SKM-1 (cell line): ENCODE data around the gene UVRAG.
"Not testable (repeated sequence)": the region's sequence is repeated elsewhere in the genome, so short reads cannot be mapped to it uniquely, and the experiment has no call there.

ENCODE experiments used
- DNase-seq: peaks from one replicate; lab custom pipeline; 2025; ENCODE audit not compliant: unreplicated experiment; lab: John Stamatoyannopoulos, UW

The UVRAG gene

DNA sequence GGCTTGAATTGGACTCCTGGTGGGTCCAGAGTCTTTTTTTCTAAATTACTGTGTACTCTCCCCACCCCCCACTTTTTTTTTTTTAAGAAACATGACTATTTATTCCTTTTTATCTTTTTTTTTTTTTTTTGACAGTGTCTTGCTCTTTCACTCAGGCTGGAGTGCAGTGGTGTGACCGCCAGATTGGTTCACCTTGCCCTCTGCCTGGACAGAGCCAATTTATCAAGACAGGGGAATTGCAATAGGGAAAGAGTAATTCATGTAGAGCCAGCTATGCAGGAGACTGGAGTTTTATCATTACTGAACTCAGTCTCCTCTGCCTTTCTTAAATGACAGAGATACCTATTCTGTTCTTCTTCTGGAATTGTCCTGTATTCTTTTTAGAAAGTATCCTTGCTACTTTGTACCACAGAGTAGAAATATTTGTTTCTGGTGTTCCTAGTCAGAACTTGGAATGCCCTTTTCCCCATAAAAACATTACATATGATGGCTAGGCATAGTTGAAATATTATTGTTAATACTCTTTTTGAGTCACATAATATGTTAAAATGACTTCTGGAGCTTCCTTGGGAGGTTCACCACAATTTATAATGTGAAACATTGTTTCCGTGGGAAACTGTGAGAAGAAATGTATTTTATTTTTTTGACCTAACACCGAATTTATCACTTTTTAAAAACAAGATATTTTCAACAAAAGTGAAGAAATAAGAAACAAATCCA lies 95.6 kb downstream of the UVRAG start:
- no peak for DNase-seq

DNA sequence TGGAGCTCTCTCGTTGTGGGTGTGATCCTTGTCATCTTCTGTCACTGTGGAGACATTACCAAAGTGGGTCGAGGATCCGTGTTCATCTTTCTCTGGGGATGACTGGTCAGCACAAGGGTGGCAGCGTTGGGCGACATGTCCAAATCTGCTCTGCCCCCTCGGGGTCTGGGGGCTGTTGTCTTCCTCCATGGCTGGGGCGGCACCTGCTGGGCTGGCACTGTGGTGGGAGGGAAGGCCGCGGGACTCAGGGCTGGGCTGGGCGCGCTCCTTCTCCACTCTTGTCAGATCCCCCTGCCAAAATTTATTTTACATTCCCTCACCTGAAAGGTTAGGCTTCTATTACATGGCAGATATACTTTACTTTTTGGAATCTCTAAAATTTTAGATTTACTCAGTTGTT lies 96.4 kb downstream of the UVRAG start:
- DNase-seq, result no peak

DNA sequence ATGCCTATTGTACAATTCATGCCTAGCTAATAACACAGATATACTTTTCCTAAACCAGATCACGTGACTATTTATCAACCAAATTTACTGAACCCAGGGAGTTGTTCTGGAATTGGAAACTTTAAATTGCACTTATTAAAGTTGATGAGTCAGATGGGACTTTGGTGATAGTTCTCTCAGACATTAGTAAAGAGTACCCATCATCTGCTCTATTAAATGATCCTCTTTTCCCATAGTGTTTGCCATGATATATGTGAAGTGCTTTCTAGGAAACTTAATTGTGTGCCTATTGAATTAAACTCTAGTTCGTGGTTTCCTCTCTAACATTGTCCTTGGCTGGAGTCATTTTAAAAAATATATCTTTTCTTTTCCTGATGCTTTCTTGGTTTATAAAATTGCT lies 99.0 kb downstream of the UVRAG start:
- DNase-seq, result no peak

DNA sequence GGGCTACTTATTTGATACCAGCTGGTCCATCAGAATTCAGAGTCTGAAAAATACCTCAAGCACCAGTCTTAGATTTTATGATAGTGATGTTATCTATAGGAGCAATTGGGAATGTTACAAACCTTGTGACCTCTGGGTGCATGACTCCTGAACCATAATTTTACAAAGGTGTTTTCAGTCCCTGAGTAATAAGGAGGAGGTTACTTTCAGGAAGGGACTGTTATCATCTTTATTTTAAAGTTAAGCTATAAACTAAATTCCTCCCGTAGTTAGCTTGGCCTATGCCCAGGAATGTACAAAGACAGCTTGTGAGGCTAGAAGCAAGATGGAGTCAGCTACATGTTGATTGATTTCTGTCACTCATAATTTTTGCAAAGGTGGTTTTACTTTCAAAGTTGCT lies 101.9 kb downstream of the UVRAG start:
- DNase-seq, result no peak

DNA sequence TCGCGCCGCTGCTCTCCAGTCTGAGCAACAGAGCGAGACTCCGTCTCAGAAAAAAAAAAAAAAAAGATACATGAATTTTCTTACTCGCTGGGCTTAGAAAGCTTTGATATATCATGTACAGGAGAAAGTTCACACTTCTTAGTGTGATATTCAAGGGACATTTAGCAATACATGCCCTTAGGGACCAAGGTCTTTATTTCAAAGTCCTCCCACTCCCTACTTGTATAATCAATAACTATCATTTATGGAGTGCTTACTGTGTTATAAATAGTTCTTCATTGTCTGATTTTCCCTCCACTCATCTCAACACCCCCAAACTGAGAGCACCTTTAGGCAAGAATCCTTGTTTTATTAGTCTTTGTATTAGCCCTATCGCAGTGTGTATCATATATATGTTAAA lies 103.3 kb downstream of the UVRAG start:
- no peak for DNase-seq

DNA sequence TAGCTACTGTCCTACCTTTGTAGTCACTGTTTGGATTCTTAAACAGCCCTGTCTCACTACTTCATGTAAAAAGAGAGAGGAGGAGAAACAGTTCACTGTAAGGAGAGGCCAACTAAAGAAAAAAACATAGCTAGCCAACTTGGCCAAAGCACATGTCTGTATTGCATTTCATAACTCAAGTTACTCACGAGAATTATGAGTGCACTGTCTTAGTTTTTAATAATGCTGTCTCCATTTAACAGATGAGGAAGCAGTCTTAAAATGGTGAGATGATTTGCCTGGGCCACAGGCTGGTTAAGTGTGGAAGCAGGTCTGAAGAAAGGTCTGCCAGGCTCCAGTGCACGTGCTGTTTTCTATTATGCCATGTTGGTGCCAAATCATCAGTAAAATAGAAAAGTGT lies 104.5 kb downstream of the UVRAG start:
- DNase-seq, result no peak

DNA sequence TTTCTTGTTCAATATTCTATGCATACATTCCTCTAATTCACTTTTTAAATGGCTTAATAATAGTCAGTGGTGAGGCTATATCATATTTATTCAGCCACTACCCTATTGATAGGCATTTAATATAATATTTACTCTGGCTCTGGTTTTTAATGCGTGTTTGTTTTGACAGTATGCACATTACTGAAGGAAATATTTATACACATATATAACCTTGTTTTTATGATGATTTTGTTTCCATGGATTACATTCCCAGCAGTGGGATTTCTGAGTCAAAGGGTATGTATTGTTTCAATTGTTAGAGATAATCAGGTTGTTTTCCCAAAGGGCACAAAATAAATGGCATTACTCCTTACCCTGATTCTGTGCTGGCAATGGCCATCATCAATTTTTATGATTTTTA lies 105.8 kb downstream of the UVRAG start:
- no peak for DNase-seq

DNA sequence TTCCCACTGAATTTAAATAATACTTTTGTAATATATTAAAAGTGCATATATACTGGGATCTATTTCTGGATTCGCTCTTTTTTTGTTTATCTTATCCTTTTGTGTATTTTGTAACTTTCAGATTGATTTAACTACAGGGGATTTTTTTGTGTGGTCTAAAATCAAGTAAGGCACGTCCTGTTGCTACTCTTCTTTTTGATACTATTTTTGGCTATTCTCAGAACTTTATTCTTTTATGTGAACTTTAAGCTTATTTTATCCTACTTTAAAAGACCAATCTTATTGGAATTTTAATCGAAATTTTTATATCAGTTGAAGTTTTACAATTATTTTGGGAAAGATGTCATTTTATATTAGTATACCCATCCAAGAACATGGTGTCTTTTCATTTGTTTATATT lies 106.8 kb downstream of the UVRAG start:
- no peak for DNase-seq

DNA sequence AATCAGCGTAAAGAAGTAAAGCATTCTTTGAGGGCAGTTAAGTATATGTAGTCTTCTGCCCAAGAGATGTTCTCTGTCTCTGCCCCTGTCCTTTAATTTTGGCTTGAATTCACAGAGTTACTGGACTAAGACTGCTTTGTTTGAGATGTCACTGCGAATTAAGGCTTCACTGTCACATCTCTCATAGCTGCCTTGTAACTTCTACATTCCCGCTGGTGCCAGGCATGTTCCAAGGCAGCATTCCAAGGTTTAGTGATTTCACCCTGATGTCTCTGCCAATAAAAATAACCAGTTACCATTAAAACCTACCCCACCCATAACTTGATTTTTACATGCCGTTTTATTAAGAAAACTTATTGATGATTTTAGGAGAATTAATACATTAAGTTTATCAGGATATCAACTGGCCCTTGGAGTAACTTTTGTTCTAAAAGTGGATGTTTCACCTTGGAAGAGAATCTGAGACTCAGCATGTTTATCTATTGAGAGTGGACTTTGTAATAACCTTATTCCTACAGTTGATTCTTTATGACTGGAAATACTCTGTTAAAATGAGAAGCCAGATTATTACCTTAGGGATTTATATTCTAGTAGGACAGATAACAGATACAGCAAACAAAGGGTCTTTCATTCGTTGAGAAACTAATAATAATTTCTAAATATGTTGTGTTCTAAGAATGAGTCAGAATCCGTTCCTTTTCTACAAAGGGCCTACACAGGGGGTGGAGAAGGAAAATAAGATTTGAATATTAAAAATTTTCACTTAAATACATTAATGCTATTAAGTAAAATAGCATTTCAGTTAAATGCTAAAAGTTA lies 110.2 kb downstream of the UVRAG start:
- DNase-seq, result no peak

DNA sequence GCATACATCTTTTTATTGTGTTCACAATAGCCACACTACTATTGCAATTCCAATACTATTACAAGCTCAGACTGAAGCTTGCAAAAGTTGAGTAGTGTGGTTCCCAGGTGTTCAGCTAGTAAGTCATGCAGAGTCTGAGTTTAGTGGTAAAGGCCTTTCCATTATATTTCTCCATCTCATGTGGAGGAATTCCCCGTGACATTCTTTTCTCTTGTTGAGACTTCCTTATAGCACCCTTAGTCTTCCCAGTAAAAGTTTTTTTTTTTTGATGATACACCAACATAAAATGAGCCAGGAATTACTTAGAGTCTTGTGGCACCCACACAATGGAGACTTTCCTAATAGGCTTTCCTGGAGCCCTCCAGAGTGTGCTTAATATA lies 110.8 kb downstream of the UVRAG start:
- no peak for DNase-seq

DNA sequence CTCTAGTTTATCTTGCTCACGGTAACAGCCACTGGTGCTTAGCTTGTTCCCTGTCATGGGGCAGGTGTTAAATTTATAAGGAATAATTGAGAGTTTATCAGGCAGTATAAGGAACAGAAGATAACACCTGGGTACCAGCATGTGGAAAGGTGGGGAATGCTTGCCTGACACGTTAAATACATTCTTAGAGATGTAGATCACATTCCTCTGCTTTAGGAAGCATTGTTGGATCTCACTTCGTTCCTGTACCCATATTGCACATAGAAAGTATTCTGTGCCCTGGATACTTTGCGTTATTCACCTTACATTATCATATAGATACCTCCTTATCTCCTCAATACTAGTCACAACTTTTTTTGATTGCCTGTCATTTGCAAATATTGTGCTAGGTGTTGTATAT lies 114.7 kb downstream of the UVRAG start:
- no peak for DNase-seq

DNA sequence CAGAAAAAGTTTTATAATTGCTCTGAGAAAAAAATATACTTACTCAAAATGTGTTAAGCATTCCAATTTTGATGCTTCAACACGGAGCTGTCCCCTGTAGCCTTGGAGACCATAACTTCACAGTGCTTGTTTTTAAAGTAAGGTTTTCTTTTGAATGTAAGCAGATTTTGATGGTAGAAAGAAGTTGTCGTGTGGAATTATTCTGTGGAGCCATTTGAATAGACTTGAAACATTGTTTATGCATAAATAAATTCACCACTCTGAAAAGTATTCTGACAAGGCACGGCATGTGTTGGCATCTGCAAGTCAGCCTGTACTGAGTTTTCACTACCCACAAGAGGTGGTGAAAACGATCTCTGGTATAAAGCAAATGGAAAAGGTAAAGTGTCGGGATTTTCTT lies 115.5 kb downstream of the UVRAG start:
- no peak for DNase-seq

DNA sequence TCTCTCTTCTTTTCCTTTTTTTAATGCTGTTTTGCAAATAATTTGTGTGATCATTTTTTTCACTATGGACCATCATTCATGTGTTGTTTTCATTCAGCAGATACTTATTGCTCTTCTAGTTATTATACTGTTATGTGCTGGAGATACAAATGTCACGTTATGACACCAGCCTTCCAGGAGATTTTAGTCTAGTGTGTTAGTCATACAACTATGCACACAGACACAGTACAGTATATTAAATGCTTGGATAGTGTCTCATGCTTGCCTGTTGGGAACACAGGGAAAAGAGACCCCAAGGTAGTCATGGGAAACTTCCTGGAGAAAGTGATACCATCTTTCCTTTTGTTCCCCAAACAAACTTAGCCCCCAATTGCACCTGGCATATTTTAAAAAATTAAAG lies 116.1 kb downstream of the UVRAG start:
- DNase-seq, result no peak

DNA sequence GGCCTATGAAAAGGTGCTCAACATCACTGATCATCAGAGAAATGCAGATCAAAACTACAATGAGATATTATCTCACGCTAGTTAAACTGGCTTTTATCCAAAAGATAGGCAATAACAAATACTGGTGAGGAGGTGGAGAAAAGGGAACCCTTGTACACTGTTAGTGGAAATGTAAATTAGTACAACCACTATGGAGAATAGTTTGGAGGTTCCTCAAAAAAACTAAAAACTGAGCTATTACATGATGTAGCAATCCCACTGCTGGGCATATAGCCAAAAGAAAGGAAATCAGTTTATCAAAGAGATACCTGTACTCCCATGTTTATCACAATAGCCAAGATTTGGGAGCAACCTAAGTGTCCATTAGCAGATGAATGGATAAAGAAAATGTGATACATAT lies 118.7 kb downstream of the UVRAG start:
- not testable (repeated sequence) for DNase-seq

DNA sequence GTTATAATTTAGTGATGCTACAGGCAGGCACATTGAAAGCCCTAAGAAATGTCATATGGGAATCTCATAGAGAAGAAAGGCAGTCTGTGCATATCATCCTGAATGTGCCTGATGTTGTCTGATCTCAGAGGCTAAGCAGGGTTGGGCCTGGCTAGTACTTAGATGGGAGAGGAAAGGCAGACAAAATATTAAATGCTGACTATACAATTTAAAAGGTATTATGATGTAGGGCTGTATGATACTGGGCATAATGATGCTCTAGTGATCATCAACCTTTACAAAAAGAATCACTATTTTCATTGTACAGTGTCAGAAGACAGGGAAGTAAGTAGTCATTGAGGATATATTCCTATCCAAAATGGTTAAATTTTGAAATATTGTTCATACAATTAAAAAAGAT lies 119.8 kb downstream of the UVRAG start:
- no peak for DNase-seq

DNA sequence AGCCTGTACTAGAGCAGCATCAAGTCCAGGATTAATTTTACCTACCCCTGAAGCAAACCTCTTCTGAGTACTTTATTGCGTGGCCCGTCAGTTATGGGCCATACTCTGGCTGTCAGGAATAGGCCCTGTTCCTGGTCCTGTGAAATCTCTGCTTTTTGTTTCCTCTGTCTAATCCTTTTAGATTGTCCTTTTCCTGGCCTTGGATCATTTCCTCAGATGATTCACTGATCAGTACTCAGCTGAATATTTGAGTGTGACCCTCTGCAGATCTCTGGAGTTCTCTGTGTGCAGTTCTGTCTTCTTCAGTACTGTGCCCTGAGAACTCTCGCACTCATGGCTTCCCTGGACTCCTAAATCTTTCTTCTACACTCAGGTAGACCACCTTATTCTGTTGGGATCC lies 123.5 kb downstream of the UVRAG start:
- DNase-seq, result no peak

DNA sequence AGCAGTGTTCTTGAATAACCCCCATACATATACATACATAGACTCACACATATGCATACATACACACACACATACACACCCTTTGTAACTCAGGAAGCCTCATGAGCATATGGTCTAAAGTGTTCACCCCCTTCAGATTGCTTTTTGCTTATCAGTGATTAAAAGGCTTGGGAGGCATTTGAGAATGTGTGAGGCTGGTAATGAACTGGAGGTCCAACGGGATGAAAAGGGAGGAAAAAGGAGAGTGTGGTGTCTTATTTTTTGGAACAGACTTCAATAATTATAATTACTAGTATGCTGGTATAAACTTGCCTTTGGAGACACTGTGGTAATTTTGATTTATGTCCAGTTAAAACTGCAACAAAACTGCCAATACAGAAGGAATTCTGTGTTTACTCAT lies 124.5 kb downstream of the UVRAG start:
- DNase-seq, result no peak

DNA sequence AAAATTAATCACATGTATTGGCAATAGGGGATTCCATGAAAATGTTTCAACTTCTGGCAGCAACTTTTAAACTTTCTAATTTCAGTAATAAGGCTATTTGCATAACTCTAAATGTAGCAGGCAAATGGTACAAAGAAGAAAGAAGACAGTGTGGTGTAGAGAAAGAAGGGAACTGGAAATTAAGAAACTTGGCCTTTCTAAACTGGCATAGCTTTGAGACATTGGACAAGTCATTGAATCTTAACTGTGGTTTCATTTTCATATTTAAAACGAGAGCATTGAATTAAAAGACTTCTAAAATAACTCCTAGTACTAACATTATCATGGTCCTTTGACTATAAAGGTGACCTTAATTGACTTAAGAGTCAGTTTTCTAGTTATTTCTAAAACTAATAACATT lies 125.0 kb downstream of the UVRAG start:
- no peak for DNase-seq

DNA sequence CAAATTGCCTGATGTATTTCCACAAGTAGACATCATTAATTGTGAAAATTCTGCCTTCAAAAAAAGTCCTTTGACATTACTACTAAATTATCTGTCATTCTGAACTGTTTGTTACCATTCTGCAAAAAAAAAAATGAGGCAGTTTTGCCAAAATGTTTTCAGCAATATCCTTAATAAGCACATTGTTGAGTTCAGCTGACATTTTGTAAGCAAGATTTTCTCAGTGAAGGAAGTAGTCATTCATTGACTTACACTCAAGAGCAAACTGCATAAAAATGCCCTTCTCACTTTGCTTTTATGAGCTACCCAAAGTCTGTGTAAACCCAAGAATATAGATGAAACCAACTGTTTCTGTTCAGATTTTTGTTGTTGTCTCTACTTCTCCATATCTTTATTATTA lies 125.9 kb downstream of the UVRAG start:
- DNase-seq, result no peak

DNA sequence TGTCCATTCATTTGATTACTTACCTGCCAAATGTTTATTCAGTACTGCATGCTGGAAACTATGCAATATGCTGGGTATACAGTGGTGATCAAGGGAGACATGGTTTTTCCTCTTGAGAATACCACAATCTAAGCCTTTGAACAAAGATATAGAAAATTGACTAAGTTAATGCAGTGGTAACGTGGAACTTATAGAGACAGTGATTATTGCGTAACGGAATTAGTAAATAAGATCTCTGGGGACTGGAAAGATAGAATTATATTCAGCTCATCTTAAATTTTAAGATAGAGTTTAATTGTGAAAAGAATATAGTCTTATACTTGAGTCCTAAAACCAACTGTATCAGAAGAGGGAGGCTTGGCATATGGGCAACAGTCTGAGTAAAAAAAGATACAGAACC lies 129.5 kb downstream of the UVRAG start:
- no peak for DNase-seq

DNA sequence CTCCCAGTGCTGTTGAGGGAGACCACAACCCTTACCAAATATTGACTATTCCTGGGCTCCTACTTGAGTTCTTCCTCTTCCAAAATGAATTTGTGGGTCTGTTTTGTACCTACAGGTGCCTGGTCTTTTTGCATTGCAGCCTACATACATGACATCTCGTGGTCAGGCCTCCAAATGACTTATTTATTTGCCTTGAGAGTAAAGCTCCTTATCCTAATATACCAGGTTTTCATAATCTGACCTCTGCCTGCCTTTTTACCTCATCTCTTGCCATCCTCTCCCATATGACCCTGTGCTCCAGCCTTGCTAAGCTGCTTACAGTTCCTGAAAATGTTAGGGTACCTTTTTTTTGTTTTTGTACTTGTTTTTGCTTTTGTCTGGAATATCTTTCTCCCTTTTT lies 130.4 kb downstream of the UVRAG start:
- no peak for DNase-seq

DNA sequence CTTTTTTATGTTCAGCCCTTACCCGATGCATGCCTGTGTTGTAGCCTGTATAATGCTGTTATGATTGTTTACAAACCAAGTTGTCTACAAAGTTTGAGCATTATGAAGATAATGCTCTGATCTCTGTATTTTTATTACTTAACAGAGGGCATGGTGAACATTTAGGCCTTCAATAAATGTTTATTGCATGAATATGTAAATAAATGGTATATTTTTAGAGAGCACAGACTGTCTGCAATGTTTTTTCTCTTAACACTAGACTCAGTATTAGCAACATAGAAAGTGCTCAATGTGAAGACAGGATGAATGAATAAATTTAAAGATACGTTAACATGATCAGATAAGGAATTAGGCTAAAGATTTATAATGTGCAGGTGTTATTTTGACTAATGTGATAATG lies 130.9 kb downstream of the UVRAG start:
- no peak for DNase-seq
